GM21723 (cell line): ENCODE results near the gene BUD23.
A peak's percentile ranks its signal among the peaks of the same experiment; 100 is the strongest.
"Not testable (repeated sequence)": the region's sequence is repeated elsewhere in the genome, so short reads cannot be mapped to it uniquely, and the experiment has no call there.

Experiments used
- ATAC-seq: cut with Tn5 transposase; IDR thresholded peaks from one replicate; pipeline ENCODE4 v1.9.1; 2021; ENCODE audit warnings: mild to moderate bottlenecking, moderate library complexity; ENCODE audit not compliant: unreplicated experiment

Gene BUD23

GRCh38 chr7:73683056-73683787 is at the start of gene BUD23, which contains the start of gene DNAJC30:
Gene BUD23 (plus strand): TSS chr7:73683597. CDS start chr7:73683626, 29 bp downstream.
Gene DNAJC30 (minus strand): TSS chr7:73683453. CDS start chr7:73683423, 30 bp downstream.
- ATAC-seq, result peak; percentile 89

- no peak for ATAC-seq
Observed at GRCh38 chr7:73633844-73634243, 49.6 kb upstream of the BUD23 start.

- no peak for ATAC-seq
Observed at GRCh38 chr7:73635428-73636200, 47.8 kb upstream of the BUD23 start.

GRCh38 chr7:73638911-73639310 is 44.5 kb upstream of the BUD23 start:
- ATAC-seq, result no peak

- ATAC-seq, result no peak
Observed at GRCh38 chr7:73642834-73643233, 40.6 kb upstream of the BUD23 start.

GRCh38 chr7:73644688-73645286 is 38.6 kb upstream of the BUD23 start:
- no peak for ATAC-seq

GRCh38 chr7:73645643-73646174 is 37.7 kb upstream of the BUD23 start:
- ATAC-seq, result no peak

- ATAC-seq, result no peak
Observed at GRCh38 chr7:73646785-73647724, 36.3 kb upstream of the BUD23 start.

GRCh38 chr7:73647725-73648592 is 35.4 kb upstream of the BUD23 start:
- ATAC-seq, result no peak

GRCh38 chr7:73648593-73649332 is 34.6 kb upstream of the BUD23 start:
- no peak for ATAC-seq

GRCh38 chr7:73649576-73649975 is 33.8 kb upstream of the BUD23 start:
- no peak for ATAC-seq

- ATAC-seq, result no peak
Observed at GRCh38 chr7:73650524-73650923, 32.9 kb upstream of the BUD23 start.

GRCh38 chr7:73652541-73652949 is 30.9 kb upstream of the BUD23 start:
- no peak for ATAC-seq

- not testable (repeated sequence) for ATAC-seq
Observed at GRCh38 chr7:73655309-73655708, 28.1 kb upstream of the BUD23 start.

- ATAC-seq, result no peak
Observed at GRCh38 chr7:73659983-73660382, 23.4 kb upstream of the BUD23 start.

GRCh38 chr7:73660594-73660993 is 22.8 kb upstream of the BUD23 start:
- ATAC-seq, result not testable (repeated sequence)

- no peak for ATAC-seq
Observed at GRCh38 chr7:73663033-73663432, 20.4 kb upstream of the BUD23 start.

- peak; percentile 95 for ATAC-seq
Observed at GRCh38 chr7:73667344-73668102, 15.9 kb upstream of the BUD23 start, which contains the start of gene VPS37D. Gene VPS37D (plus strand): TSS chr7:73667831. CDS start chr7:73667959, 128 bp downstream.
